Fibroblast of peridontal ligament (primary cell): ENCODE data around the gene HDAC6.

Source experiments
- DNase-seq: peaks from one replicate; pipeline ENCODE4 v3.0.0-alpha.2; 2010; ENCODE audit errors: extremely low read depth

Gene HDAC6

DNA sequence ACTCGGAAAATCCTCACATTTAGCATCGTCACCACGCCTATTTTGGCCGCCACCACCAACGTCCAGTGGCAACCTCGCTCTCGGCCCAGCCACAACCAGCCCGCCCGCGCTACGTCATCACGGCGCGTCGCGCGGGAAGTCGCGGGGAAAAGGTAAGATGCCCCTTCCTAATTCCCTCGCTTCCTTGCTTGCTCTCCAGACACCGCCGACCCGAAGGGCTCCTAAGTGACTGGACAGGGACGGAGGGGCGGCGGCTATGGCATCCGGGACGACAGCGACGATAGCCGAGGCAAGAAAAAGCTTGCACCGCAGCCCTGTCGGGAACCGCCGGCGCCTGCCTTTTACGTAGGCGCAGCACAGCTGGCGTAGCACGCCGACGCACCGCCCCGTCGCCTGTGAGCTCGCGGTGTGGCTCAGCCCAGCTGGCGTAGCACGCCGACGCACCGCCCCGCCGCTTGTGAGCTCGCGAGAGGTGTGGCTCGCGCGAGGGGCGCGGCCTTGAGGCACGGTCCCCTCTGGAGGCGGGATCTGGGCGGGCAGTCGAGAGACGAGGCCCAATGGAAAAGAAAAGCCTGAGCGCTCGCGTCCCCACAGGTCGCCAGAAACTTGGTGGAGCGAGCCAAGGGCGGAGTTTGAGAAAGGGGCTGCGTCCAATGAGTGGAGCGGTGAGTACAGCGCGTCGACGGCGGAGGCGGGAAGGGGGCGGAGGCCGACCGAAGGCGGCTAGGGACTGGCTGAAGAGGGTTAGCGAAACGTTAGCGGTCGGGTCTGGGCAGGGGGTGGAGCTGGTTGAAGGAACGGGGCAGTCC is at the start of gene HDAC6:
Gene HDAC6, plus strand, starts transcription at position 788 of the 809 bp plus-strand sequence. CDS start 626 bp downstream, outside the sequence.
- peak; percentile 97 for DNase-seq

DNA sequence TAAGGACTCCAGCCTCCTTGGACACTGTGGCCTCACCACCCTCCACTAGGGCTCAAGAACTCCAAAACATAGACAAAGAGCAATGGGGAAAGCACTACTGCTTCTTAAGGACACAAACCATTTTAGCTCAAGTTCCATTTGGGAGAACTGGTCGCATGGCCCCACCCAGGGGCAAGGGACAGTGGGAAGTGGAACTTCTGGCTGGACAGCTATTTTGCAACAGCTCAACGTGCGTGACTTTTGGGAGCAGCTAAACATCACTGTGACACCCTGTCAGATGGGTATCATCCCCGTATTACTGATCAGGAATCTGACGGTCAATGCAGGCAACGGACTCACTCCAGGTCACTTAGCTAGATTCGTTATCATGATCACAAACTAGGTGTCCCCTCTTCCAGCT is 49.4 kb upstream of the HDAC6 start:
- DNase-seq: no peak

DNA sequence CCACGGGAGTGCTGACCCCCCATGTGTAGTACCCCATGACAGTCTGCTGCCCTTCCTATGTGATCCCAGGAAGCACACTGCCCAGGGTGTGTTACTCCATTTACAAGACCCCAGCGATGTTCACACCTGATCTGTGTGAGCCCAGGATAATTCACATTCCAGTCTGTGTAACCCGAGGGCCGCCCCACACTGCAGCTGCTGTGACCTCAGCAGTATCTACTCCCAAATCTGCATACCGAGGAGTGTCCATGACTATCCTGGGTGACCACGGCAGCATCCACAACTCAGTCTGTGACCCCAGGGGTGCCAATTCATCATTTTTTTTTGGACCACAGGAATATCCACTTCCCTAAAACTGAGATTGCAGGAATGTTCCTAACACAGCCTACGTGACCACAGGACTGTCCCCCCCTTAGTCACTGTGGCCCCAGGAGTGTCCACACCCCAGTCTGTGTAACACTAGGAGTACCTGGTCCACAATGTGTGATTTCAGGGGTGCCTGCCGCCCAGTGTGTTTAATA is 48.1 kb upstream of the HDAC6 start:
- no peak for DNase-seq

DNA sequence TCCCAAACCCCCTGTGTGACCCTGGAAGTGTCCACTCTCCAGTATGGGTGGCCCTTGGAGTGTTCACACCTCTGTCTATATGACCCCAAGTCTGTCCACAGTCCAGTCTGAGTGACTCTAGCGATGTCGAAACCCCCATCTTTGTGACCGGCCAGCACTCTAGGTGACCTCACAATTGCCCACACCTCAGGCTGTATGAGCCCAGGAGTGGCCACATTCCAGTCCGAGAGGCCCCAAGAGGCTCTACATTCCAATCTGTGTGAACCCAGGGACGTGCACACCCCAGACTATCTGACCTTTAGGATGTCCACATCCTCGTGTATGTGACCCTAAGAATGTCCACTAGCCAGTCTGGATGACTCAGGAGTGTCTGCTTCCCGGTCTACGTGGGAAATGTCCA is 47.6 kb upstream of the HDAC6 start:
- no peak for DNase-seq

DNA sequence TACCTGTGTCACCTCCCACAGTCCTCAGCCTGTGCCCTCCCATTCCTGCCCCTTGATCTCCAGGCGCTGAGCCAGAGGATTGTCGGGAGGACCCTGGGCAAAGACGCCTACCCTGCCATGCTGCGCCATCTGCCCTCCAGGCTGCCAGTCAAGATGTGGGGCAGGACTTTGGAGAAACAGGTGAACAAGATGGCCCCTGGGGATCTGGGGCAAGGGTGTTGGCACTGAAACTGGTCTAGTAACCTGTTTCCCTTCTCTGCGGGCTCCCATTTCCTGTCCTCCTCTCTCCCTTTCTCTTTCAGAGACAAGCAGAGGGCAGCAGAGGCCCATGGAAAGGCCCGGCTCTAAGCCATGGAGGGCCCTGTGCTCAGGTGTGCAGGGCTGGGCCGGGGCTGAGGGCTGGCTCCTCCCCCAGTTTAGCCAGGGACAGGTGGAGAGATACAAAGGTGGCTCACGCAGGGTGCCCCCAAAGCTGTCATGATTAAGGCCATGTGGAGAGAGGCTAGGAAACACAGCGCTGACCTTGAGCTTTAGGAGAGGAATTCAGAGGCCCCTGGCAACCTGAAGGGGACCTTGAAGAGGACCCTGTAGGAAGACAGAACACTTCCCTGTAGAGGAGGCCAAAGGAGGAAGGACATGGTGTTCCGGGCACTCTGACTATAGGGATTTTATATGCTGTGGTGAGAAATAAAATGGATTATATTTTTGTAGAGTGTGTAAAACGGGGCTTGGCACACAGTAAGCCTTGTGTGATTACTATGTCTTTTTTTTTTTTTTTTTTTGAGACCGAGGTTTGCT is 40.0 kb upstream of the HDAC6 start, which contains the start of gene GLOD5:
Gene GLOD5, plus strand, starts transcription at position 74 of the 798 bp plus-strand sequence. Its CDS starts 44 bp downstream, at position 118.
- DNase-seq: no peak

DNA sequence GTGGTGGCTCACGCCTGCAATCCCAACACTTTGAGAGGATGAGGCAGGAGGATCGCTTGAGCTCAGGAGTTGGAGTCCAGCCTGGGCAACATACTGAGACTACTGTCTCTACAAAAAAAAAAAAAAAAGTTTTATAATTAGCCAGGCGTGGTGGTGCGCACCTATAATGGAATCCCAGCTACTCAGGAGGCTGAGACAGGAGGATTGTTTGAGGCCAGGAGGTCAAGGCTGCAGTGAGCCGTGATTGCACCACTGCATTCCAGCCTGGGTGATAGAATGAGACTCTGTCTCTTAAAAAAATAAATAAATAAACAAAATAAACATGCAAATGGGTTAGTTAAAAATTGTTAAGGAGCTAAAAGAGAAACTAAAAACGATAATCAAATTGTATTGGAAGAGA is 32.6 kb upstream of the HDAC6 start:
- DNase-seq: no peak

DNA sequence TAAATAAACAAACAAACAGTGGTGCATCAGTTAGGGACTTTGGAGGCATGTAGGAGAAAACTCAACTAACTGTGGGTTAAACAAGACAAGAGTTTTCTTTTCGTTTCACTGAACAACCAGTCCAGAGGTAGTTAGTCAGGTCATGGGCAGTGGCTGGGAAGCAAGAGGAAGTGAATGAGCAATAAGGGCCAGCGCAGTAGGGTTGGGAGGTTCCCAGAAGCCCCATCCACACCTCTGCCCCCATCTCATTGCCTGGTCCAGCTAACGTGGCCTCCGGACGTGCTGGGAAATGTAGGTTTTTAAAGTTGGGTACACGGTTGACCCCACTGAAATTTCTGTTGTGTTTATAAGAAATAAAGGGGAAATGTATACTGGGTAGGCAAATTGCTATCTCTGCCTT is 31.6 kb upstream of the HDAC6 start:
- no peak for DNase-seq

DNA sequence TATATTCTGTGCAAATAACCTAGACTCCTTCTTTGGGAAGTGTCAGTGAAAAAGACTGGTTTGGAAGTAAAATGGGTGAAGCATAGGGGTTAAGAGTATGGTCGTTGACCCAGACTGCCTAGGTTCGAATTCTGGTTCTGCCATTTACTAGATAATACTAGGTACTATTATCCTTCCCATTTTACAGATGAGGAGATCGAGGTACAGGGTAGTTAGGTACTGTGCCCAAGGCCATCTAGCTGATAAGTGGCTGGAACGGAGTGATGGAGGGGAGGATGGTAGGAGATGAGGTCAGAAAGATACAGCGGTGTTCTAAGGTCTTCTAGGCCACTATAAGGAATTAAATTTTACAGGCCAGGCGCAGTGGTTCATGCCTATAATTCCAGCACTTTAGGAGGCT is 29.3 kb upstream of the HDAC6 start:
- DNase-seq: no peak

DNA sequence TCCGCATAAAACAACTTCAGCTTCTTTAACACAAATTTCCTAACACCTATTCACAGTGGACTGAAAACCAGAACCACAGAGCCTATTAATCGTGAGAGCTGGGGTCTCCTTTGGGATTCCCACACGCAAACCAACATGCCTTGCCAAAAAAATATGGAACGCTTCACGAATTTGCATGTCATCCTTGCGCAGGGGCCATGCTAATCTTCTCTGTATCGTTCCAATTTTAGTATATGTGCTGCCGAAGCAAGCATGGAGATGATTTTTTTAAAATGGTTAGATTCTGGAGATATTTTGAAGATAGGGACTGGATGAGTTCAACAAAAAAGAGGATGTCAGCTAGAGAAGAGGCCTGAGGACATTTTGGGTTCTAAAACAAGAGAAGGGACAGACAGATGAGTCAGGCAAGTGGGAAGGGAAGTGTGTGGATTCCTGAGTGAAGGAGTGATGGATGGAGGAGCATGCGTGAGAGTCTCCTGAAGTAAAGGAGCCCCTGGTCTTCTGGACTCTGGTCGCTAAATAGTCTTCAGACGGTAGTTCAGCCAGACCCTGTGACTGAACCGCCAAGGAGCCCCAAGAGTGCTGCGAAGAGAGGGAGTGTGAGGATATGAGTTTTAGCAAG is 24.9 kb upstream of the HDAC6 start:
- DNase-seq: no peak

DNA sequence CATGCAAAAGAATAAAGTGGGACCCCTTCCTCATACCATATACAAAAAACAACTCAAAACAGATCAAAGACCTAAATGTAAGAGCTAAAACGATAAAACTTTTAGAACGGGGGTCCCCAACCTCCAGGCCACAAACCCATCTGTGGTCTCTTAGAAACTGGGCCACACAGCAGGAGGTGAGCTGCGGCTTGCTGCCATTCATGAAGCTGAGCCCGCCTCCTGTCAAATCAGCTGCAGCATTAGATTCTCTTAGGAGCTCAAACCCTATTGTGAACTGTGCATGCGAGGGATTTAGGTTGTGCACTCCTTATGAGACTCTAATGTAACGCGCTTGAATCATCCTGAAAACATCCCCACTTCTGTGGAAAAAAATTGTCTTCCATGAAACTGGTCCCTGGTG is 22.5 kb upstream of the HDAC6 start:
- DNase-seq: no peak

DNA sequence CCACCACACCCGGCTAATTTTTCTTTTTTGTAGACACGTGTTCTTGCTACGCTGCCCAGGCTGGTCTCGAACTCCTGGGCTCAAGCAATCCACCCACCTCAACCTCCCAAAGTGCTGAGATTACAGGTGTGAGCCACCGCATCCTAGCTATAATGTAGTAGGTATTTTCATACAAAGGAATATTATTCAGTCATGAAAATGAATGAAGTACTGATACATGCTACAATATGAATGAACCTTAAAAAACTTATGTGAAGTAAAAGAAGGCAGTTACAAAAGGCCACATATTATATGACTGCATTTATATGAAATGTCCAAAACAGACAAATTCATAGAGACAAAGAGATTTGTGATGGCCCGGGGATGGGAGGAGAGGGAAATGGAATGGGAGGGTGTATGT is 20.2 kb upstream of the HDAC6 start:
- no peak for DNase-seq

DNA sequence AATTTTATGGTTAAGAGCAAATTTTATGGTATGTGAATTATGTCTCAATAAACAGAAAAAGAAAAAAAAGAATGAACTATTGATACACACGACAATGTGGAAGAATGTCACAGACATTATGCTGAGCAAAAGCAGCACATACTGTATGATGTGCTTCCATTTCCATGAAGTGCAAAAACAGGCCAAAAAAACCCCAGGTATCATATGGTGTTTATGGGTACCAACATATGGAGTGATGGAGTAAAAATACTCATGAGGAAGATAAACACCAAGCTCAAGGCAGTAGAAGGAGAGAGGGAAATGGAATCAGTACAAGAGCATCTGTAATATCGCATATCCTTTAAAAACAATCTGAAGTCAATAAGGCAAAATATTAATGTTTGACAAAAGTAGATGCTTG is 19.7 kb upstream of the HDAC6 start:
- no peak for DNase-seq

DNA sequence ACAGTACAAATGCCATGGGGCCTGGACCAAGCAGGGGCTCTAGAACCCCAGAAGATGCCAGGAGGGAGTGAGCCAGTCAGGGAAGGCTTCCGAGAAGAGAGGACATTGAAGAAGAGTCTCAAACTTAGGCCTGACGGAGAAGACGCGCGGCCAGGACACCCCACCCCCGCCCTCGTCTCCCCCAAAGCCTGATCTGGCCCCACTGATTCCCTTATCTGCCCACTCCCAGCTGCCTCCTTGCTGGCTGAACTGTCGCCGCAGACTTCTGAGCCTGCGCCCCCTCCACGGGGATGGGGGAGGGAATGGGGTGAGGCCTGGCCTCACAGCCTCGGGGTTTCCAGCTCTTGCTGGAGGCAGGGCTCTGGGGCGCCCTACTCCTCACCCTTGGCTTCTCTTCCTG is 19.1 kb upstream of the HDAC6 start:
- no peak for DNase-seq

DNA sequence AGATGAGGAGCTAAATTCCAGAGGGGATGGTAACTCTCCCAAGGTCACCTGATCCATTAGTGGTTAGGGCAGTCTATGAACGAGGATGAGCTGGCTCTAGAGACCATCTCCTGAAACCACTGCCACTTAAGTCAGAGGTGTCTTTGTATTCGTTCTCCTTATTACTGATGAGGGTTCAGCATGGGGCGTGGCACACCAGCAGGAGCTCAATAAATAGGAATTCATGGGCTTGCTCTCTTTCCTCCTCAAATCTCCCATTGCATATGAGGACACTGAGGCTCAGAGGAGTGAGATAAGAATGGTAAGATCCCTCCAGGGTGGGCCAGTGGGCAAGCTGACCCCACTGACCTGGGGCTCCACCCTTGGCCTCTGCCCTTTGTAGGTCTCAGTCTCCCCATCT is 17.1 kb upstream of the HDAC6 start:
- DNase-seq: no peak

DNA sequence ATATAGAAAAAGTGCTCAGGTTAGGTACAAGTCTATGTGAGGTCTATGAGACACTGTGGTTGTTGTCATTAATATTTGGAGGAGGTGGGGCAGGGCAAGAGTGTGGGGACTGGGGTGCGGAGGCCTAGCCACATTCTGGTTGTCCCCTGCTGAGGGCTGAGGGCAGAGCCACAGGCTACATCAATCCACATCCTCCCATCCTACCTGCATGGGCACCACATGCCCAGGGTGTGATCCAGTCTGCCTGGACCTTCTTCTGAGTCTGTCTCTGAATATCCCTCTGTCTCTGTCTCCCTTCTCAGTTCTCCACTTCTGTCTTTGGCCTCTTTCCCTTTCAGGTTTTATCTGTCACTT is 16.7 kb upstream of the HDAC6 start:
- DNase-seq: no peak

DNA sequence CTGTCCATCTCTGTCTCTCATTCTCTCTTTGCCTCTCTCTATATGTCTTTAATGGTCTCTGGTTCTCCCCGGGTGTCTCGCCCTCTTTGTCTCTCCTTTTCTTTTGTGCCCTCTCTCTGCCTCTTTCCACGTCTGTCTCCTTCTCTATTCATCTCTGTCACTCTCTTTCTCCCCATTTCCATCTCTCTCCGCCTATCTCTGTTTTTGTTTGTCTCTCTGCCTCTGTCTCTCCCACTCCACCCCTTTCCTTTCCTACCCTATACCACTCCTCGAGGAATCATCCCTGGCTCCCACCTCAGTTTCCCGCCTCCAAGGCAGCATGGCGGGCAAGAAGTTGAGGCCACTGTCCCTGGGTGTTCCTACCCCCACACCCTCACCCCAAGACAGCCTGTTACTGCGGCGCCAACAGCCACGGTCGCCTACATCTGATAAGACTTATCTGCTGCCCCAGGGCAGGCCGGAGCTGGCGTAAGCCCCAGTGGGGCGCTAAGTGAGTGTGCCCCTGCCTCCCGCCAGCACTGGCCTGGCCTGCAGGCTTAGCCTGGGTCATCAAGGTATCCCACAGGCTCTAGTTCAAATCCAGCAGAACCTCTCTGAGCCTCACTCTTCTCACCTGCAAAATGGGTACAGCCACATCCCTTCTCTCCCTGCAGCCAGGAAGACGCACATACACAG is 16.2 kb upstream of the HDAC6 start:
- no peak for DNase-seq

DNA sequence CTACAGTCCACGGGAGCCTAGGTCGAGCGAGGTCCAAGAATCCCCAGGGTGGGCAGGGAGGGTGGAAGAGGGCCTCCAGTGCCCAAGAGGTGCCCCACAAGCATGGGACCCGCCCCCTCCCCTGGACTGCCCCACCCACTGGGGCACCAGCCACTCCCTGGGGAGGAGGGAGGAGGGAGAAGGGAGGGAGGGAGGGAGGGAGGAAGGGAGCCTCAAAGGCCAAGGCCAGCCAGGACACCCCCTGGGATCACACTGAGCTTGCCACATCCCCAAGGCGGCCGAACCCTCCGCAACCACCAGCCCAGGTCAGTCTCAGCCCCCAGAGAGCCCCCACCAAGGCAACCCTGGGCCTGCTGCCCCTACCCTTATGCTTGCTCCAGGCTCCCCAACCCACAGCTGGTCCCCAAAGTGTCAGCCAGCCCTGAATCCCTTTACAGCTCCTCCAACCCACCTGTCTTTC is 15.5 kb upstream of the HDAC6 start, which contains the start of gene GATA1:
Gene GATA1, plus strand, starts transcription at position 250 of the 460 bp plus-strand sequence. CDS start 4,520 bp downstream, outside the sequence.
- no peak for DNase-seq

DNA sequence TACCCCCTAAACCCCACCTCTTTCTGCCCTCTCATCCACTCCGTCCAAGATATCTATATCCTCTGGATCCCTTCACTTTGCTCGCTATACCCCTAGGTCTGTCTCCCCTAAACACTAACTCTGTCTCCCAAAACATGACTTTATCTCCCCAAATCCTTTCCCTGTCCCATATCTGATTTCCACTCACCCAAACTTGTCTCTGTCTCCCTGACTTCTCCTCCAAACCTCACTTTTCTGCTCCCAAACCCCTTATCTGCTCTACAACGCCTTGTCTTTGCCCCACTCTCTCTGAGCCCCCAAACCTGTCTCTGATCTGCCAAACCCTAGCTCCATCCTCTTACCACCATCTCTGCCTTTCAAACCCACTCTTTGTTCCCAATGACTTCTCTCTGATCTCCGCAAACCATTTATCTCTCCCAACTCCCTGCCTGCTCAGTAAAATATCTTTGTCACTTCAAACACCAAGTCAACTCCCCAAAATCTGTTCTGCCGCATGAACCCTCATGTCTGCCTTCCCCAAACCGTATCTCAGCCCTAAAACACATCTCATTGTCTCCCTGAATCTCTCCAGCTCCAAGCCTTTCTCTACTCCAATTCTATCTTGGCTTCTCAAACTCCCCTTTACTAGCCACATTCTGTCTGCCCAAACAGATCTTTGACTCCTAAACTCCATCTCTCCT is 14.9 kb upstream of the HDAC6 start:
- no peak for DNase-seq

DNA sequence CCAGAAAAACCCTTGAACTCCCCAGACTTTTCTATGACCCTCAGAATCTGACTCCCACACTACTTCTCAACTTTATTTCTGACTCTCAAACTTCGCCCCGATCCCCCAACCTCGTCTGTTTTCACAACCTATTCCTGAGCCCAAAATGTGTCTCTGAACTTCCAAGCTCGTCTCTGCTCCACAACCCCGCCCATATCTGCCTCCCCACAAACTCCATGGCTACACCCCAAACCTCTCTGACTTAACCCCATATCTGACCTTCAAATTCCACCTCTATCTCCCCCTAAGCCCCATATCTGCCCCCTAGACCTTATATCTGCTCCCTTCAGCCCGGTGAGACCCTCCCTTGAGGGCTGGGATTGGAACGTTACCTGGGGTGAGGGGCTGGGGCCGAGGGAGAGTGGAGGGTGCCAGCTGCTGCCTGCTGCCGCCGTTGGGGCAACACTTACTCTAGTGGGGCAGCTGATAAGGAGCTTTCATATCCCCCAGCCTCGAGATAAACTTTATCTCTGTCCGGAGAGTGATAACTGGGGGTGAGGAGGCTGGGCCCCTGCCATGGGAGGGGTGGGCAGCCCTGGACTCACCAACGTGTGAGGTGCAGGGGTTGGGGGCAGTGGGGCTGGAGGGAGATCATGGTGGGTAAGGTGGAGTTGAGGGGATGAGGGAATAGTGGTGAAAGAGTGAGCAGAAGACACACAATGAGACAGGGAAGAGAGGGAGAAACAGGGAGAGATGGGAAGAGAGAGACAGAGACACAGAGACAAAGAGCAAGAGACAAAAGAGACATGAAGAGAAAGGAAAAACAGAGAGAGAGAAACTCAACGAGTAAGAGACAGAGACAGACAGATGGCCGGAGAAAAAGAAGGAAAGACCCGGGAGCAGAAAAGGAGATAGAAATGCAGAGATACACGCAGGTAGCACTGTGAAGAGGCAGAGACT is 14.1 kb upstream of the HDAC6 start:
- DNase-seq: no peak
